ENCODE data around the gene CORO7.

- TF ChIP-seq POLR2A (IDR thresholded peaks at IDR 0.05) (no peak), POLR2AphosphoS5 (IDR thresholded peaks at IDR 0.05) (no peak), CTCF (IDR thresholded peaks at IDR 0.05) (no peak), EP300 (IDR thresholded peaks at IDR 0.05) (no peak)
Measured at GRCh38 chr16:4370151-4370550, 46.2 kb downstream of the CORO7 start.

Data from suprapubic skin (tissue), 4 donors.